Retinal pigment epithelial cell (primary cell): ENCODE measurements around the gene CTAG2.
"Not testable (repeated sequence)": the region's sequence is repeated elsewhere in the genome, so short reads cannot be mapped to it uniquely, and the experiment has no call there.

ENCODE experiments used
- DNase-seq: peaks from one replicate; pipeline ENCODE4 v3.0.0-alpha.2; 2010; ENCODE audit warnings: low read depth
- H3K4me3 ChIP-seq: 2 replicates; pipeline ENCODE4 v1.5.1; 2011; ENCODE audit warnings: mild to moderate bottlenecking, low read length, control low read depth, moderate library complexity
- TF ChIP-seq, protein P1 (sequence below): conservative IDR thresholded peaks from 2 replicates; pipeline ENCODE4 v1.5.1; 2011; ENCODE audit warnings: low read depth, low read length, control low read depth, inconsistent platforms

CTAG2 gene

DNA sequence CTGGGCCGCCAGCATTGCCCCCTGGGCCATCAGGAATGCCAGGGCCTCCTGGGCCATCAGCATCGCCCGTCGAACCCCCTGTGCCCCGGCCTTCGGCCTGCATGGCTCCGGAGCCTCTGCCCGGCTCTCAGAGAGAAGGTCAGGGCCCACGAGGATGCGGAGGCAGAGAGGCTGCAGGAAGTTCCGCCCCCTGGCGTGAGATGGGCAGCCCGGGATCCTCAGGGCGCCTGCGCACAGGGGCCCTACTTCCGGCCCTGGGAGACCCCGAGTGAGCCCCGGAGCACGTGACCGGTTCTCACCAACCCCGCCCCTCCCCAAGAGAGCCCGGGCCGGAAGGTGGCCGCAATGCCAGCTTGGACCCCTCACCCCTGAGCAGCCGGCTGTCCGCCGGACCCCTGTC lies at the start of gene CTAG2:
CTAG2 (minus strand) TSS at position 167 of the 400 bp plus-strand sequence; CDS start at position 103, 64 bp downstream.
- peak within 1 kb of the TSS; percentile 12 for H3K4me3 ChIP-seq
- not testable (repeated sequence) for DNase-seq

DNA sequence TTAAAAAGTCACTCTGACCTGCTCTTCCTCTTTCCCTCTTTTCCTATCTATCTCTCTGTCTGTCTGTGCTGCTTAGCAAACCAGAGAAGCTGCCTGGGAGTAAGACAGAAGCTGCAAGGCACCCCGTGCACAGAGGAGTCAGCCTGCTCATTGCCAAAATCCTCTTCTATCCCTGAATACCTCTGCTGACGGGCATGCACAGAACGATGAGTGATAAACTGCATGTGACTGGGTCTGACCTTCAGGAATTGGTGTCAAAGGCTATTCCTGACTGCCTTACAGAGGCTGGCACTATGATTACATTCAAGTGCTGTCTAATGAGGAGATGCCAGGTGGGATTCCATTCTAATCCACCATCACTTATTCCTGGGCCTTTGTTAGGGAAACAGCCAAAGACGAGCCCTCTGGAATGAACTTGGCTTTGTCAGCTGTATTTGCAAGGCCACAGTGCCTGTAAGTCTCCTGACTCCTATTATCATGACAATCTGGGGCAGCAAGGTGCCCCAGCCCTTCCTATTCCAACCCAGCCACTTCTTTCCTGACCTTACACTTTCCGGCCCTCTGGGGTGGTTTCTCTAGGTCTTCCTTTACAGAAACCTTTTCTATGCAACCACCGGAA lies 45.4 kb upstream of the CTAG2 start:
- no peak for DNase-seq
- no peak overlapping the region for H3K4me3 ChIP-seq
- TF ChIP-seq, protein P1, sequence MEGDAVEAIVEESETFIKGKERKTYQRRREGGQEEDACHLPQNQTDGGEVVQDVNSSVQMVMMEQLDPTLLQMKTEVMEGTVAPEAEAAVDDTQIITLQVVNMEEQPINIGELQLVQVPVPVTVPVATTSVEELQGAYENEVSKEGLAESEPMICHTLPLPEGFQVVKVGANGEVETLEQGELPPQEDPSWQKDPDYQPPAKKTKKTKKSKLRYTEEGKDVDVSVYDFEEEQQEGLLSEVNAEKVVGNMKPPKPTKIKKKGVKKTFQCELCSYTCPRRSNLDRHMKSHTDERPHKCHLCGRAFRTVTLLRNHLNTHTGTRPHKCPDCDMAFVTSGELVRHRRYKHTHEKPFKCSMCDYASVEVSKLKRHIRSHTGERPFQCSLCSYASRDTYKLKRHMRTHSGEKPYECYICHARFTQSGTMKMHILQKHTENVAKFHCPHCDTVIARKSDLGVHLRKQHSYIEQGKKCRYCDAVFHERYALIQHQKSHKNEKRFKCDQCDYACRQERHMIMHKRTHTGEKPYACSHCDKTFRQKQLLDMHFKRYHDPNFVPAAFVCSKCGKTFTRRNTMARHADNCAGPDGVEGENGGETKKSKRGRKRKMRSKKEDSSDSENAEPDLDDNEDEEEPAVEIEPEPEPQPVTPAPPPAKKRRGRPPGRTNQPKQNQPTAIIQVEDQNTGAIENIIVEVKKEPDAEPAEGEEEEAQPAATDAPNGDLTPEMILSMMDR, result no peak

DNA sequence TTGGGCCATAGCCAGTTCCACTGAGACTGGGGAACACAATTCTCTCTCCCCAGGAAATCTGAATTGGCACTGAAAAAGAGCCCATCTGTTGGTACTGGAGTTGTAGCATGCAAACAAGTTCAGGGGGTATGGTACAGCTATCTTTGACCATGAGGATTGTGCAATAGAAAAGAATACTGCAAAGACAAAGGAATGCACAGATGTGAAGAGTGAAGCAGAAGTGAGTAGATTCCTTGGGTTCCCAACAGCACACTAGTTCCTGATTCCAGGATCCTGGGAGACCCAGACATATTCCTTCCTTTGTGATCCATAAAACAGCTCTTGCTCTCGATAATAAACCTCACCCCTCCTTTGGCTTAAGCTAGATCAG lies 43.3 kb upstream of the CTAG2 start:
- no peak overlapping the region for H3K4me3 ChIP-seq
- TF ChIP-seq, protein P1, result no peak
- DNase-seq, result no peak

DNA sequence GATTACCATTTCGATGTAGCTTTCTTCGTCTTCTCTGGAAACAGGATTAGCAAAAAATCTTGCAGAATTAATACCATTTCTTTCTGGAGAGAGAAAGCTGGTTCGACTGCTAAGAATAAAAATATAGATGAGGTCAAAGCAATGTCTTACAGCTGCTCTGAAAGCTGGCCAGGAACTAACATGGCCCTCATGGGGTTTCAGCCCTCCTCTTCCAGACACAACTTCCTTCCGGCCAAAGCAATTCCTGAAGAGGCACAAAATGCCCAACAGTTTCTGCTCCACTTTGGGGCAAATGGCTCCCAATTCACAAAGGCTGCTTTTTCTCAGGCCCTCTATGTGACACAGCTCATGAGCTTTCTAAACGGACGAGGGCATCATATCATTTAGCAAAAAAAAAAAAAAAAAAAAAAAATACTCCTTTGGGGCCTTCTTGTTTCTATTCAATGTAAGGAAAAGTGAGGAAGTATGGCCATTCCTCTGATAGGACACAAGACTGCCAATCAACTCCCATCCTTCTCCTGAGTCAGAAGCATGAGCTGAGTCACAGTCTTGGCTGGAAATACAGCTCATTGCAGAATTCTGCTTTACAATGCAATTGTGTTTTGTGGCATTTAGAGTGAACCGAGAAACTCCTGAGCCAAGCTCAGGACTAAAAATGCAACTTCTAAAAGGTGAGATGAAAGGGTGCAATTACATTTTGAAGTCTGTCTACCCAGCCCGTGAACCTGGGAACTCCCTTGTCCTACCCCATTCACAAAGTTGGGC lies 42.7 kb upstream of the CTAG2 start:
- DNase-seq, result no peak
- H3K4me3 ChIP-seq, result no peak overlapping the region
- TF ChIP-seq, protein P1, result no peak

DNA sequence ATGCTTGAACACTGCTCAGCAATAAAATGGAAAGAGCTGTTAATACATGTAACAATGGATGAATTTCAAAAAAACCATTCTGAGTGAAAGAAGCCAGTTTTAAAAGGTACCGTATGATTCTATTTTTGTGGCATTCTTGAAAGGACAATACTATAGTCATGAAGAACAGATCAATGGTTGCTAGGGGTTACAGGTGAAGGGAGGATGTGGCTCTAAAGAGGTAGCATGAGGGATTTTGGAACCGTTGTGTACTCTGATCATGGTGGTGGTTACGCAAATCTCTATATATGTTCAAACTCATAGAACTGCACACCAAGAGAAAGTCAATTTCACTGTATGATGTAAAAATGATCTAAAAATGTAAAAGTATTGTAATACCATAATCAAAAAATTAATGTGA lies 40.0 kb upstream of the CTAG2 start:
- DNase-seq, result no peak
- TF ChIP-seq, protein P1, result no peak
- H3K4me3 ChIP-seq, result no peak overlapping the region

DNA sequence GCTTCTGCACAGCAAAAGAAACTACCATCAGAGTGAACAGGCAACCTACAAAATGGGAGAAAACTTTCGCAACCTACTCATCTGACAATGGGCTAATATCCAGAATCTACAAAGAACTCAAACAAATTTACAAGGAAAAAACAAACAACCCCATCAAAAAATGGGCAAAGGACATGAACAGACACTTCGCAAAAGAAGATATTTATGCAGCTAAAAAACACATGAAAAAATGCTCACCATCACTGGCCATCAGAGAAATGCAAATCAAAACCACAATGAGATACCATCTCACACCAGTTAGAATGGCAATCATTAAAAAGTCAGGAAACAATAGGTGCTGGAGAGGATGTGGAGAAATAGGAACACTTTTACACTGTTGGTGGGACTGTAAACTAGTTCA lies 37.1 kb upstream of the CTAG2 start:
- DNase-seq, H3K4me3 ChIP-seq: not testable (repeated sequence)

DNA sequence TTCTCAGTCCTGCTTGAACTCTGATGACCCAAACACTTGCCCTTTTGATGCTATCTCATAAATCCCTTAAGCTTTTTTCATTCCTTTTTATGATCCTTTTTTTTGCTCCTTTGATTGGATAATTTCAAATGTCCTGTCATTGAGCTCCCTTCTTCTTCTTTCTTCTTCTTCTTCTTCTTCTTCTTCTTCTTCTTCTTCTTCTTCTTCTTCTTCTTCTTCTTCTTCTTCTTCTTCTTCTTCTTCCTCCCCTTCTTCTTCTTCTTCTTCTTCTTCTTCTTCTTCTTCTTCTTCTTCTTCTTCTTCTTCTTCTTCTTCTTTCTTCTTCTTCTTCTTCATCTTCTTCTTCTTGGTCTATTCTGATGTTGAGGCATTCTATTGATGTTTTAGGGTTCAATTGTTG lies 18.7 kb upstream of the CTAG2 start:
- H3K4me3 ChIP-seq, DNase-seq: not testable (repeated sequence)

DNA sequence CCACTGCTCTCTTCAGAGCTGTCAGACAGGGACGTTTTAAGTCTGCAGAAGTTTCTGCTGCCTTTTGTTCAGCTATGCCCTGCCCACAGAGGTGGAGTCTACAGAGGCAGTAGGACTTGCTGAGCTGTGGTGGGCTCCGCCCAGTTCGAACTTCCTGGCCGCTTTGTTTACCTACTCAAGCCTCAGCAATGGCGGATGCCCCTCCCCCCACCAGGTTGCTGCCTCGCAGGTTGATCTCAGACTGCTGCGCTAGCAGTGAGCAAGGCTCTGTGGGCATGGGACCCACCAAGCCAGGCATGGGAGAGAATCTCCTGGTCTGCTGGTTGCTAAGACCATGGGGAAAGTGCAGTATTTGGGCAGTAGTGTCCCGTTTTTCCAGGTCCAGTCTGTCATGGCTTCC lies 17.5 kb upstream of the CTAG2 start:
- not testable (repeated sequence) for DNase-seq, H3K4me3 ChIP-seq

DNA sequence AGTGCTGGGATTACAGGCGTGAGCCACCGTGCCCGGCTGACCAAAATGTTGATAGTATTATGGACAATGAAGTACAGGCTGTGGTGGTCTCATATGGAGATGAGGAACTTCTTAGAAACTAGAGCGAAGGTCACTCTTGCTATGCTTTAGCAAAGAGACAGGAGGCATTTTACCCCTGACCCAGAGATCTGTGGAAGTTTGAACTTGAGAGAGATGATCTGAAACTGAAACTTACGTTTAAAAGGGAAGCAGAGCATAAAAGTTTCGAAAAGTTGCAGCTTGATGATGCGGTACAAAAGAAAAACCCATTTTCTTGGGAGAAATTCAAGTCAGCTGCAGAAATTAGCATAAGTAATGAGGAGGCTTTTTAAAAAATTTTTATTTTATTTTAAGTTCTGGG lies 8.5 kb upstream of the CTAG2 start:
- TF ChIP-seq, protein P1, result no peak
- DNase-seq, result no peak

More for the DNA sequence above, 8.5 kb upstream of the CTAG2 start:
- no peak overlapping the region for H3K4me3 ChIP-seq
